GM12892 (cell line): ENCODE measurements around the gene FXYD6.

Experiments used
- POLR2A ChIP-seq: IDR thresholded peaks from 2 replicates; pipeline ENCODE4 v1.6.1; 2011; ENCODE audit warnings: low read depth, low read length, control low read depth
- POLR2AphosphoS5 ChIP-seq: IDR thresholded peaks from 2 replicates; pipeline ENCODE4 v1.6.1; 2011; ENCODE audit warnings: low read depth, low read length, control low read depth
- TAF1 ChIP-seq: IDR thresholded peaks from 2 replicates; pipeline ENCODE4 v1.6.1; 2011; ENCODE audit warnings: low read depth, mild to moderate bottlenecking, control low read depth, low read length, borderline replicate concordance

DNA sequence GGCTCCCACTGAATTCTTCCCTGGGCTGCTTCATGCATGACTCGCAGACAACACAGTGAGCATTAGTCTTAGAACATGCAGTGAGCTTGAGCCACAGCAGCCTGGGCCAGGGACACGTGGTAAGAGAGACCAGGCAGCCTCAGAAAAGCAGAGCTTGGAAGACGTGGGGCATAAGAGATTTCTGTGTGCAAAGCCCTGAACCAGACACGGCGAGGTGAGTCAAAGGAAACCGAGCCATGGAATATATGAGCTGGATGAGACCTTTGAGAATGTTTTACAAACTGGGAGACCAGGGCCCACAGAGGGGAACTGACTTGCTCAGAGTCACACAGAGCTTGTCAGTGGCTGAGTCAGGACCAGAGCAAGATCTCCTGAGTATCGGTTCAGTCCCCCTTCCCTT is 8.5 kb upstream of the FXYD6 start:
- TF ChIP-seq POLR2AphosphoS5 (no peak), POLR2A (no peak), TAF1 (no peak)
